ENCODE results near the gene VSNL1.

Gene VSNL1

GRCh38 chr2:17584689-17585088 is 44.2 kb downstream of the VSNL1 start:
- no peak for DNase-seq

- DNase-seq: no peak
Measured at GRCh38 chr2:17587469-17587868, 47.0 kb downstream of the VSNL1 start.

GRCh38 chr2:17588031-17588430 is 47.5 kb downstream of the VSNL1 start:
- DNase-seq: no peak

GRCh38 chr2:17589406-17590035 is 49.0 kb downstream of the VSNL1 start:
- no peak for DNase-seq

DNA sequence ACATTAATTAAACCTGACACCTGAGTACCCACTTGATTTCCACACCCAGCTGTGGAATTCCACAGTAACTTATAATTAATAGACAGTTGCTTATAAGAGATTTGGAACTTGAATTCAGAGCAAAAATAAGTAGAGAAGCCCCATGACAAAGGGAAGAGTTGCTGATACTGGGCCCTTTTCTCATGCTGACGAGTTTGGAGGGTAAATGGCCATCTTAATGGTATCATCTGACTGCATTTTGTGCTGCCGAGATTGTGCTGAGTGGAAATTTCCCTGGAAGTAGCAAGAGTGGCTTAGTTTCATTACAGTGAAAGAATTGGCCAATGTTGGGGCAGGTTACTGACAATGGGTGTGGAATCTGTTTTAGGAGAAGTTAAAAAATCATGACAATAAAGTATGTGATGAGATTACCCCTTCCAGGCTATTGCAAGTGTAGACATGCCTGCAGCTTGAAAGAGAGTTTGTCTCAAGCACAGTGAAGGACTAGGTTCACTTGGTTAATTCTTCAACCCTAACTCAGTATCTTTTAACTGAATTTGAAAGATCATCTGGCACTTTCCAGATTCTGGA is 49.9 kb downstream of the VSNL1 start:
- no peak for DNase-seq

DNA sequence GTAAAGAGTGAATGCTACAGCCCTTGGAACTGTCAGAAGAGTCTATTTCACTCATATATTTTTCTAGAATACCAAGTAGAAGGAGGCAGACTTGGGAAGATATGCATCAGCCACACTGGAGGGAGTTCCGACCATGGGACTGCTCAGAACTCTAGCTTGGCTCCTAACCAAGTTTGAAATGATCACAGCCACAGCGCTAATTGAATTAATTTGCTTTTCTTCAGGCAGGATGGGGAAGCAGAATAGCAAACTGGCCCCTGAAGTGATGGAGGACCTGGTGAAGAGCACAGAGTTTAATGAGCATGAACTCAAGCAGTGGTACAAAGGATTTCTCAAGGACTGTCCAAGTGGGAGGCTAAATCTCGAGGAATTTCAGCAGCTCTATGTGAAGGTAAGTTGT is 51.4 kb downstream of the VSNL1 start:
- no peak for DNase-seq

DNA sequence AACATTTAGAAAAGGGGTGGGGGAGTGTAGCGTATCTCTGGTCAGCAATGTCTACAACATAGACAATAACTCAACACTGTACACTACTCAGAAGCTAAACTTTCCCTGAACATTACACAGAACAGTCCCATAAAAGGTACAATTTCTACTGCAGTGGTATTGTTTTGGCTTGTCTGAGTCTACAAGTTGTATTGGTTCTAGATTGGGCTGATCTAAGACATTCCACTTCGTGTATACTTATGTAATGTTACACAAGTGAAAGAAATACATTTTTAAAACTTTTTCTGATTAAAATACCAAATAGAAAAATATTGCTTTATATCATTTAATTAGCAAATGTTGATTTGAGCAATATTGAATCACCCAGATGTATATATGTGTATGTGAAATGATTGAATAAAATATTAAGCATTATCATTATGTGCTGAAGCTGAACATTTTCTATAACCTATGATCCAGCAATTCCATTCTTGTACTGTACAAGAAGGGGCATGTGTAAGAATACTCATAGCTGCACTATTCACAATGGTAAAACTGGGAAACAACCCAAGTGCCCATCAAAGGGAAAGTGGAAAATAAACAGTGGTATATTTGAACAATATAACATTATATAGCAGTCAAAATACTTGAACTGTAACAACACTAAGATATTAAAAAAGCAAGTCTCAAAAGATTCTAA is 52.4 kb downstream of the VSNL1 start:
- DNase-seq: no peak

DNA sequence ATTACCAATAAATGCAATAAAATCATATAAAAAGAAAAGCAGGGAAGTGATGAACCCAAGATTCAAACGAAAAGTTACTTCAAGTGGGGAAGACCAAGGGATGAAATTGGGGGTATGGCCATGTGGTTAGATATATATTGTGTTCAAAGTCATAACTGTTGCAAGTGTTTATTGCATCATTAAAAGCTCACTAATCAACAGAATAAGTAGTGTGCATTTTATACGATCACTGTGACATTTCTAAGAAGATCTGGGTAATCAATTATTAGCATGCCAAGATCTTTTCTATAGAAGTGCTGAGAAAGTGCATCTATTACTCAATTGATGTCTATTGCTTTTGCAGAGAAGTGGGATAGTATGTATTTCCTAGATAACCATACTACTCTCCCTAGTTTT is 52.9 kb downstream of the VSNL1 start:
- no peak for DNase-seq

GRCh38 chr2:17593841-17594491 is 53.5 kb downstream of the VSNL1 start:
- DNase-seq: no peak

GRCh38 chr2:17594533-17595401 is 54.3 kb downstream of the VSNL1 start:
- DNase-seq: no peak

DNA sequence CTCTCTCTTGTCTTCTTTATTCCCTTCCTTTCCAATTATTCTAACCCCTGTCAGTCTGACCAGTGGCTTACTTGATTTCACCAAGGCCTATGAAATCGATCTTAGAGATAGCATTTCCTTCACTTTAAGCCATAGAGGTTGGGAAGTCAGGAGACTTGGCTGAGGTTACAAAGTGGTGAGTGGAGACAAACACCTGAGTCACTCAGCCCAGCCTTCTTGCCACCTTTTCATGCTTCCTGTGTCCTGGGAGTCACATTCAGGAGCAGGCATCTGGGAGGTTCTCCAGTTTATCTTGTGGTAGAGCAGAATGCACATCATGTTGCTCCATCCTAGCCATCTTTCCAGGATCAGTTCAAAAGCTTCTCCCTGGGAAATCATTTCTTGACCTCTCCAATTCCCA is 59.1 kb downstream of the VSNL1 start:
- DNase-seq: no peak

GRCh38 chr2:17600556-17601204 is 60.2 kb downstream of the VSNL1 start:
- no peak for DNase-seq

- DNase-seq: no peak
Measured at GRCh38 chr2:17604050-17604449, 63.6 kb downstream of the VSNL1 start.

- DNase-seq: no peak
Measured at GRCh38 chr2:17605696-17606095, 65.2 kb downstream of the VSNL1 start.

DNA sequence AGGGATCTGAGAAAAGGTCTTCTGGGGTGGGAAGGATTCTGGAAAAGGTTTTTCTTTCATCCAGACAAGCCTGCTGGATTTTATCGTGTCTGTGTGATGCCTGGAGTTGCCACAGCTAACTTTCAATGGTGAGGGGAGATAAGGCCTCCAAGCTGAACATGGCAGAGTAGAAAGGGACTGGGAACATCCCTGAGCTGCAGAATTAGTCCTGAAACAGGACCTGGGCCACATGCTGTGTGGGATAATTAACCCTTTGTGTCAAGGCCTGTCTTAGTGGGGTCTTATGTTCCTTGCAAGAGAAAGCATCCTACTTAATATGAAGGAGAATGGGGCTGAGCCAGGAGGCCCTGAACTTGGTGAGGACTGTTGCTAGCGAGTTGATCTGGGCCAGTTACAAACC is 66.4 kb downstream of the VSNL1 start:
- no peak for DNase-seq

GRCh38 chr2:17607379-17607778 is 66.9 kb downstream of the VSNL1 start:
- no peak for DNase-seq

GRCh38 chr2:17608251-17608650 is 67.8 kb downstream of the VSNL1 start:
- no peak for DNase-seq

GRCh38 chr2:17610521-17610920 is 70.0 kb downstream of the VSNL1 start:
- no peak for DNase-seq

DNA sequence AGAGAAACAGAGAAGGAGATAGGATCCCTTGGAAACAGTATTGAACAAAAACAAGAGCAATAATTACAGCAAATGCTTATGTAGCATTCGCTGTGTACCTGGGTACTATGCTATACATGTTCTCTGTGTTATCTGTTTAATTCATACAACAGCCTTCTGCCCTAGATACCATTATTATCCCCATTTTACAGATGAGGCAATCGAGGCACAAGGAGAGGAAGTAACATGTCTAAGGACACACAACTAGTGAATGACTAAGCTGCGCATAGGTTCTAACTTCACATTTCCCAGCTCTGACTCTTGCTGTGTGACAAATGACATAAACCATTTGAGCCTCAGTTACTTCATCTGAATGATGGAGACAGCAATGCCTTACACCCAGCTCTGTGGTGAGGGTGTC is 70.5 kb downstream of the VSNL1 start:
- DNase-seq: no peak

- no peak for DNase-seq
Measured at GRCh38 chr2:17614174-17614930, 73.9 kb downstream of the VSNL1 start.

GRCh38 chr2:17615147-17615546 is 74.7 kb downstream of the VSNL1 start:
- DNase-seq: no peak
